WTC11 (cell line): ENCODE results near the gene KRT79. TPM values are rescaled to one million over a fixed set of nuclear protein-coding genes. Genes with fewer than 3 reads are reported as not detected.
A peak's percentile ranks its signal among the peaks of the same experiment; 100 is the strongest.

Experiments used
- ATAC-seq: fragments of 200-7000 bp; cut with Tn5 transposase; 2 replicates; pipeline ENCODE4 v1.10.0; 2021; ENCODE audit warnings: mild to moderate bottlenecking, moderate library complexity
- CTCF ChIA-PET: fragments of 300-600 bp; sonication (Branson Sonifier 250); formaldehyde crosslinking; loops from one replicate; lab custom pipeline; 2021; ENCODE audit warnings: antibody characterized with exemption; lab: Charles Lee
- POLR2A ChIA-PET: fragments of 350-600 bp; sonication (Branson Sonifier 250); formaldehyde crosslinking; loops from one replicate; lab custom pipeline; 2021; ENCODE audit warnings: antibody characterized with exemption; lab: Charles Lee
- DNase-seq: peaks from one replicate; pipeline ENCODE4 v3.0.0; 2021; ENCODE audit warnings: low spot score
- H3K27ac Mint-ChIP-seq: 2 replicates; pipeline ENCODE4 v1.8.0; 2021; ENCODE audit warnings: mixed read lengths
- H3K27me3 Mint-ChIP-seq: 2 replicates; pipeline ENCODE4 v1.8.0; 2021; ENCODE audit warnings: low read depth, mild to moderate bottlenecking, moderate library complexity, mixed read lengths
- H3K36me3 Mint-ChIP-seq: 2 replicates; pipeline ENCODE4 v1.8.0; 2021; ENCODE audit warnings: mixed read lengths
- H3K4me1 Mint-ChIP-seq: 2 replicates; pipeline ENCODE4 v1.8.0; 2022; ENCODE audit warnings: mixed read lengths
- H3K4me3 Mint-ChIP-seq: 2 replicates; pipeline ENCODE4 v1.8.0; 2021; ENCODE audit warnings: mild to moderate bottlenecking, moderate library complexity, mixed read lengths
- H3K9me3 Mint-ChIP-seq: 2 replicates; pipeline ENCODE4 v1.8.0; 2021; ENCODE audit warnings: mixed read lengths
- ELF4 ChIP-seq: sonication (generic); formaldehyde crosslinking; IDR thresholded peaks from 2 replicates; pipeline ENCODE4 v1.8.1; 2022; ENCODE audit warnings: low read depth, mild to moderate bottlenecking, moderate library complexity, missing genetic modification reagents
- ESRRA ChIP-seq: sonication (generic); formaldehyde crosslinking; IDR thresholded peaks from 2 replicates; pipeline ENCODE4 v1.8.1; 2022; ENCODE audit warnings: mild to moderate bottlenecking, missing genetic modification reagents, borderline replicate concordance
- ETV6 ChIP-seq: sonication (generic); formaldehyde crosslinking; IDR thresholded peaks from 2 replicates; pipeline ENCODE4 v1.8.1; 2022; ENCODE audit warnings: mild to moderate bottlenecking, missing genetic modification reagents
- FOXK1 ChIP-seq: sonication (generic); formaldehyde crosslinking; IDR thresholded peaks from 2 replicates; pipeline ENCODE4 v1.8.0; 2022; ENCODE audit warnings: mild to moderate bottlenecking, moderate library complexity, missing genetic modification reagents
- GTF2I ChIP-seq: fragments of 250-450 bp; sonication (Bioruptor Pico); conservative IDR thresholded peaks from 2 replicates; pipeline ENCODE4 v1.4.0; 2021; ENCODE audit warnings: mild to moderate bottlenecking
- HMGA2 ChIP-seq: fragments of 250-450 bp; sonication (Bioruptor Pico); IDR thresholded peaks from 2 replicates; pipeline ENCODE4 v1.4.0; 2021; ENCODE audit warnings: mild to moderate bottlenecking, moderate library complexity
- JAZF1 ChIP-seq: fragments of 250-450 bp; sonication (Bioruptor Pico); IDR thresholded peaks from 2 replicates; pipeline ENCODE4 v1.9.0; 2021; ENCODE audit warnings: moderate library complexity, mild to moderate bottlenecking, inconsistent platforms
- MXD4 ChIP-seq: fragments of 250-450 bp; sonication (Bioruptor Pico); IDR thresholded peaks from 2 replicates; pipeline ENCODE4 v1.8.0; 2021; ENCODE audit warnings: mild to moderate bottlenecking, moderate library complexity, borderline replicate concordance
- NR2C2 ChIP-seq: sonication (generic); formaldehyde crosslinking; IDR thresholded peaks from 2 replicates; pipeline ENCODE4 v1.8.0; 2022; ENCODE audit warnings: mild to moderate bottlenecking, missing genetic modification reagents
- NR3C1 ChIP-seq: sonication (generic); formaldehyde crosslinking; conservative IDR thresholded peaks from 2 replicates; pipeline ENCODE4 v1.8.1; 2023; ENCODE audit warnings: low read depth, mild to moderate bottlenecking, missing genetic modification reagents
- PRRX2 ChIP-seq: fragments of 250-450 bp; sonication (Bioruptor Pico); IDR thresholded peaks from 2 replicates; pipeline ENCODE4 v1.8.0; 2021; ENCODE audit warnings: mild to moderate bottlenecking
- RELA ChIP-seq: sonication (generic); formaldehyde crosslinking; IDR thresholded peaks from 2 replicates; pipeline ENCODE4 v1.8.1; 2022; ENCODE audit warnings: missing genetic modification reagents, mild to moderate bottlenecking, borderline replicate concordance
- SMAD4 ChIP-seq: sonication (generic); formaldehyde crosslinking; IDR thresholded peaks from 2 replicates; pipeline ENCODE4 v1.8.0; 2022; ENCODE audit warnings: mild to moderate bottlenecking, missing genetic modification reagents
- SOX15 ChIP-seq: fragments of 250-450 bp; sonication (Bioruptor Pico); IDR thresholded peaks from 2 replicates; pipeline ENCODE4 v1.9.0; 2021; ENCODE audit warnings: mild to moderate bottlenecking
- TP53 ChIP-seq: sonication (generic); formaldehyde crosslinking; IDR thresholded peaks from 2 replicates; pipeline ENCODE4 v1.8.1; 2023; ENCODE audit warnings: mild to moderate bottlenecking, missing genetic modification reagents
- ZNF121 ChIP-seq: sonication (generic); formaldehyde crosslinking; IDR thresholded peaks from 2 replicates; pipeline ENCODE4 v1.8.0; 2023; ENCODE audit warnings: missing genetic modification reagents
- ZNF263 ChIP-seq: sonication (generic); formaldehyde crosslinking; IDR thresholded peaks from 2 replicates; pipeline ENCODE4 v1.8.1; 2022; ENCODE audit warnings: low read depth, mild to moderate bottlenecking, moderate library complexity, missing genetic modification reagents
- ZNF396 ChIP-seq: fragments of 250-450 bp; sonication (Bioruptor Pico); IDR thresholded peaks from 2 replicates; pipeline ENCODE4 v1.8.0; 2021; ENCODE audit warnings: mild to moderate bottlenecking, moderate library complexity, borderline replicate concordance
- ZNF423 ChIP-seq: fragments of 250-450 bp; sonication (Bioruptor Pico); IDR thresholded peaks from 2 replicates; pipeline ENCODE4 v2.1.2; 2022; ENCODE audit warnings: mild to moderate bottlenecking, moderate library complexity
- total RNA-seq: library from RNA; stranded (reverse); gene quantifications from 3 replicates; pipeline ENCODE4 v1.2.3, GENCODE V29; 2021
- TF ChIP-seq, protein P1 (sequence below): fragments of 250-450 bp; sonication (Bioruptor Pico); IDR thresholded peaks from 2 replicates; pipeline ENCODE4 v1.9.0; 2021; ENCODE audit warnings: mild to moderate bottlenecking
- TF ChIP-seq, protein P2 (sequence below): fragments of 250-450 bp; sonication (Bioruptor Pico); IDR thresholded peaks from 2 replicates; pipeline ENCODE4 v2.1.2; 2022; ENCODE audit warnings: mild to moderate bottlenecking, moderate library complexity
- TF ChIP-seq, protein P3 (sequence below): sonication (generic); formaldehyde crosslinking; IDR thresholded peaks from 2 replicates; pipeline ENCODE4 v1.8.1; 2022; ENCODE audit warnings: low read depth, missing genetic modification reagents, borderline replicate concordance
- TF ChIP-seq, protein P4 (sequence below): sonication (generic); formaldehyde crosslinking; IDR thresholded peaks from 2 replicates; pipeline ENCODE4 v1.8.1; 2023; ENCODE audit warnings: mild to moderate bottlenecking, missing genetic modification reagents

Gene KRT79
- total RNA-seq, 1 experiment from 2014 or later: not detected

DNA sequence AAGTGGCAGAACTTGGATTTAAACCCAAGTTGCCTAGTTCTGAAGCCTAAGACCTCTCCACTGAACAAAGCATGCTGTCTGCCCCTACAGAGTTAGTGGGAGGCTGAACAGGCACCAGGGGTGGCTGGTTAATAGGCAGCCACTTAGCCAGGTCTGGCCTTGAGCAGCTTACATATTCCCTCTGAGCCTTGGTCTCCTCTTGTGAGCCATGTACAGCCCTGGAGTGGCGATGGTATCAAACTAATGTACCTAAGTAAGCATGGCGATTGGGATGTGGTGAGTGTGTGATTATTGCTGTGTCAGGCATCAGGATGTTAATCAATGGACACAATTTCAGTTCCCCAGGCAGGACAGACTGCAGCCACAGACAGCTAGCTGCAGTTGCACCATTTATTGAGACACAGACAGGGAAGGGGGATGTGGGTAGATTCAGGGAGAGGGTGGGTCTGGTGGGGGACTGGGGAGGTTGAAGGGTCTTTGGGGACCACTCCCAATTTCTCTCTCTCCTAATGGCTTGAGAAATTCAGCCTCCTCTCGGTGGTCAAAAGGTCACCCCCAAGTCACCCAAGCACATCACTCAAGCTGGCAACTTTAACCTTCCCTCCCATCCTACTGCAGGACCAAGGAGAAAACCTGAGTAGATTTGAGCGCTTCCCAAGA lies 12.9 kb downstream of the KRT79 start:
- no peak for DNase-seq
- Mint-ChIP-seq H3K4me3 (no peak overlapping the region), H3K27ac (no peak overlapping the region; the same call in 1 of the 2 replicates), H3K36me3 (no peaks in the 10 kb centered on the region), H3K4me1 (no peaks in the 10 kb centered on the region), H3K9me3 (no peaks in the 10 kb centered on the region), H3K27me3 (no peaks in the 10 kb centered on the region)
- ChIA-PET CTCF (interaction anchor here (0.8 to 1.7 kb wide), 5 partner anchors 15 to 129 kb away, joined by 3 to 4 read pairs (median 3); no protein-coding TSS in a partner anchor), POLR2A (interaction anchor here (0.6 kb wide), 1 partner anchor 39 kb away, joined by 8 read pairs; no protein-coding TSS in a partner anchor)
- TF ChIP-seq SOX15 (CRISPR knock-in tag): no peak
- TF ChIP-seq ZNF121 (CRISPR knock-in tag): no peak
- TF ChIP-seq SMAD4 (CRISPR knock-in tag): no peak
- TF ChIP-seq ETV6: no peak
- TF ChIP-seq RELA: no peak
- no peak for TF ChIP-seq ZNF263 (CRISPR knock-in tag)
- TF ChIP-seq NR2C2: no peak
- TF ChIP-seq, protein P1, sequence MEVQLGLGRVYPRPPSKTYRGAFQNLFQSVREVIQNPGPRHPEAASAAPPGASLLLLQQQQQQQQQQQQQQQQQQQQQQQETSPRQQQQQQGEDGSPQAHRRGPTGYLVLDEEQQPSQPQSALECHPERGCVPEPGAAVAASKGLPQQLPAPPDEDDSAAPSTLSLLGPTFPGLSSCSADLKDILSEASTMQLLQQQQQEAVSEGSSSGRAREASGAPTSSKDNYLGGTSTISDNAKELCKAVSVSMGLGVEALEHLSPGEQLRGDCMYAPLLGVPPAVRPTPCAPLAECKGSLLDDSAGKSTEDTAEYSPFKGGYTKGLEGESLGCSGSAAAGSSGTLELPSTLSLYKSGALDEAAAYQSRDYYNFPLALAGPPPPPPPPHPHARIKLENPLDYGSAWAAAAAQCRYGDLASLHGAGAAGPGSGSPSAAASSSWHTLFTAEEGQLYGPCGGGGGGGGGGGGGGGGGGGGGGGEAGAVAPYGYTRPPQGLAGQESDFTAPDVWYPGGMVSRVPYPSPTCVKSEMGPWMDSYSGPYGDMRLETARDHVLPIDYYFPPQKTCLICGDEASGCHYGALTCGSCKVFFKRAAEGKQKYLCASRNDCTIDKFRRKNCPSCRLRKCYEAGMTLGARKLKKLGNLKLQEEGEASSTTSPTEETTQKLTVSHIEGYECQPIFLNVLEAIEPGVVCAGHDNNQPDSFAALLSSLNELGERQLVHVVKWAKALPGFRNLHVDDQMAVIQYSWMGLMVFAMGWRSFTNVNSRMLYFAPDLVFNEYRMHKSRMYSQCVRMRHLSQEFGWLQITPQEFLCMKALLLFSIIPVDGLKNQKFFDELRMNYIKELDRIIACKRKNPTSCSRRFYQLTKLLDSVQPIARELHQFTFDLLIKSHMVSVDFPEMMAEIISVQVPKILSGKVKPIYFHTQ (CRISPR knock-in tag): no peak
- TF ChIP-seq FOXK1: no peak
- no peak for TF ChIP-seq NR3C1 (CRISPR knock-in tag)
- no peak for TF ChIP-seq GTF2I
- no peak for TF ChIP-seq JAZF1 (CRISPR knock-in tag)
- TF ChIP-seq, protein P2, sequence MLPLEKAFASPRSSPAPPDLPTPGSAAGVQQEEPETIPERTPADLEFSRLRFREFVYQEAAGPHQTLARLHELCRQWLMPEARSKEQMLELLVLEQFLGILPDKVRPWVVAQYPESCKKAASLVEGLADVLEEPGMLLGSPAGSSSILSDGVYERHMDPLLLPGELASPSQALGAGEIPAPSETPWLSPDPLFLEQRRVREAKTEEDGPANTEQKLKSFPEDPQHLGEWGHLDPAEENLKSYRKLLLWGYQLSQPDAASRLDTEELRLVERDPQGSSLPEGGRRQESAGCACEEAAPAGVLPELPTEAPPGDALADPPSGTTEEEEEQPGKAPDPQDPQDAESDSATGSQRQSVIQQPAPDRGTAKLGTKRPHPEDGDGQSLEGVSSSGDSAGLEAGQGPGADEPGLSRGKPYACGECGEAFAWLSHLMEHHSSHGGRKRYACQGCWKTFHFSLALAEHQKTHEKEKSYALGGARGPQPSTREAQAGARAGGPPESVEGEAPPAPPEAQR (CRISPR knock-in tag): no peak
- no peak for TF ChIP-seq ZNF423 (CRISPR knock-in tag)
- no peak for TF ChIP-seq ZNF396 (CRISPR knock-in tag)
- TF ChIP-seq, protein P3, sequence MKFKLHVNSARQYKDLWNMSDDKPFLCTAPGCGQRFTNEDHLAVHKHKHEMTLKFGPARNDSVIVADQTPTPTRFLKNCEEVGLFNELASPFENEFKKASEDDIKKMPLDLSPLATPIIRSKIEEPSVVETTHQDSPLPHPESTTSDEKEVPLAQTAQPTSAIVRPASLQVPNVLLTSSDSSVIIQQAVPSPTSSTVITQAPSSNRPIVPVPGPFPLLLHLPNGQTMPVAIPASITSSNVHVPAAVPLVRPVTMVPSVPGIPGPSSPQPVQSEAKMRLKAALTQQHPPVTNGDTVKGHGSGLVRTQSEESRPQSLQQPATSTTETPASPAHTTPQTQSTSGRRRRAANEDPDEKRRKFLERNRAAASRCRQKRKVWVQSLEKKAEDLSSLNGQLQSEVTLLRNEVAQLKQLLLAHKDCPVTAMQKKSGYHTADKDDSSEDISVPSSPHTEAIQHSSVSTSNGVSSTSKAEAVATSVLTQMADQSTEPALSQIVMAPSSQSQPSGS (CRISPR knock-in tag): no peak
- ATAC-seq: no peak

DNA sequence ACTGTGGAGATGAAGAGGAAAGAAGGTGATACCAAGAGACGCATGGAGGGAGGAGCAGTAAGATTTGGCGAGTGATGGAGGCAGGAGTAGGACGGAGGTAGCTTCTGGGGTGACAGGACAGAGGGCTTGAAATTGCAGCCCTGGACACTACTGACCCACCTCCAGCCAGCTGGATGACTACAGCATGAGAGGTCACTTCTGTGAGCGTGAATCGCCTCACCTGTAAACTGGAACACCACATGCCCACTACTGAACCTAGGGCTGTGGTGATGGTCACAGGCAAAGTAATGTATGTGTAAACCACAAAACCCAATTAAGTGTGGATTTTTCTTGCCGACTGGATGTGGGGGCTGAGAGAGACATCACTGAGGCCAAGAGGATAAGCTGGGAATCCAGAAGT lies 13.6 kb downstream of the KRT79 start:
- Mint-ChIP-seq H3K27me3 (no peaks in the 10 kb centered on the region), H3K9me3 (no peaks in the 10 kb centered on the region), H3K36me3 (no peaks in the 10 kb centered on the region), H3K4me3 (no peak overlapping the region), H3K4me1 (no peaks in the 10 kb centered on the region), H3K27ac (peak overlapping the region; percentile 31; the same call in 1 of the 2 replicates)
- ChIA-PET CTCF (interaction anchor here (1.3 to 1.7 kb wide), 3 partner anchors 15 to 59 kb away, joined by 3 to 6 read pairs (median 4); no protein-coding TSS in a partner anchor), POLR2A (no interaction called here)
- ATAC-seq: no peak
- DNase-seq: no peak
- TF ChIP-seq ZNF263 (CRISPR knock-in tag) (no peak), HMGA2 (no peak), MXD4 (CRISPR knock-in tag) (no peak), ZNF121 (CRISPR knock-in tag) (no peak), ESRRA (CRISPR knock-in tag) (no peak), PRRX2 (CRISPR knock-in tag) (no peak), RELA (no peak), ELF4 (no peak), TP53 (CRISPR knock-in tag) (no peak)
- TF ChIP-seq, protein P4, sequence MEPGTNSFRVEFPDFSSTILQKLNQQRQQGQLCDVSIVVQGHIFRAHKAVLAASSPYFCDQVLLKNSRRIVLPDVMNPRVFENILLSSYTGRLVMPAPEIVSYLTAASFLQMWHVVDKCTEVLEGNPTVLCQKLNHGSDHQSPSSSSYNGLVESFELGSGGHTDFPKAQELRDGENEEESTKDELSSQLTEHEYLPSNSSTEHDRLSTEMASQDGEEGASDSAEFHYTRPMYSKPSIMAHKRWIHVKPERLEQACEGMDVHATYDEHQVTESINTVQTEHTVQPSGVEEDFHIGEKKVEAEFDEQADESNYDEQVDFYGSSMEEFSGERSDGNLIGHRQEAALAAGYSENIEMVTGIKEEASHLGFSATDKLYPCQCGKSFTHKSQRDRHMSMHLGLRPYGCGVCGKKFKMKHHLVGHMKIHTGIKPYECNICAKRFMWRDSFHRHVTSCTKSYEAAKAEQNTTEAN: no peak
- TF ChIP-seq, protein P1 (CRISPR knock-in tag): no peak
